Esophagus muscularis mucosa (tissue), 4 donors: ENCODE results near the gene PTPN5. TPM values are rescaled to one million over a fixed set of nuclear protein-coding genes. Genes with fewer than 3 reads are reported as not detected.

Experiments
- DNase-seq: peaks from one replicate; pipeline ENCODE4 v3.0.0-alpha.2; 2017; ENCODE audit errors: extremely low spot score
- H3K27ac ChIP-seq, 4 donors: fragments of 200-600 bp; sonication (generic); replicated peaks in 1 of 4; 1 replicate in 3 of 4; 2 replicates in 1 of 4; pipeline ENCODE4 v1.5.1; 2016 to 2019; ENCODE audit warnings: mild to moderate bottlenecking in 1 of 4
- H3K27me3 ChIP-seq, 4 donors: fragments of 200-600 bp; sonication (generic); one replicate each; pipeline versions ENCODE4 v1.5.1 to v1.6.0; 2016 to 2019
- H3K36me3 ChIP-seq, 4 donors: fragments of 200-600 bp; sonication (generic); one replicate each; pipeline ENCODE4 v1.5.1; 2016 to 2019
- H3K4me1 ChIP-seq, 4 donors: fragments of 200-600 bp; sonication (generic); one replicate each; pipeline ENCODE4 v1.5.1; 2016 to 2019
- H3K4me3 ChIP-seq, 4 donors: fragments of 200-600 bp; sonication (generic); 1 replicate in 2 of 4; 2 replicates in 2 of 4; pipeline ENCODE4 v1.5.1; 2016 to 2019; ENCODE audit warnings: mild to moderate bottlenecking in 4 of 4, moderate library complexity in 1 of 4
- H3K9me3 ChIP-seq, 4 donors: fragments of 200-600 bp; sonication (generic); 1 replicate in 3 of 4; 2 replicates in 1 of 4; pipeline ENCODE4 v1.5.1; 2016 to 2019
- EP300 ChIP-seq: sonication (generic); formaldehyde crosslinking; IDR thresholded peaks from one replicate; pipeline ENCODE4 v1.6.1; 2017; ENCODE audit warnings: antibody characterized with exemption
- POLR2A ChIP-seq: fragments of 450-650 bp; IDR thresholded peaks from one replicate; pipeline ENCODE4 v1.6.1; 2017; ENCODE audit warnings: antibody characterized with exemption, moderate library complexity, mild to moderate bottlenecking, low read depth
- POLR2AphosphoS5 ChIP-seq, 2 donors: sonication (generic); formaldehyde crosslinking; IDR thresholded peaks; one replicate each; pipeline ENCODE4 v1.6.1; 2017; ENCODE audit warnings: antibody characterized with exemption in 2 of 2
- WGBS: methylation state at CpG from one replicate; pipeline ENCODE4 v1.1.5; 2018; 5-methylcytosine and 5-hydroxymethylcytosine counted together
- intact Hi-C: fragments of 100-400 bp; cut with DNase I; formaldehyde crosslinking; loops from one replicate; pipeline ENCODE4 v1.15.1; 2023
- total RNA-seq, 4 donors: library from RNA; depleted of rRNA; stranded (reverse); fragments of >200 nt; gene quantifications; one replicate each; pipeline versions ENCODE4 v1.1.0 to v1.2.1, GENCODE V29; 2016
- TF ChIP-seq, protein P1 (sequence below), 3 experiments: fragments of 200-600 bp in 2 of 3; fragments of 450-650 bp in 1 of 3; sonication (generic) in 2 of 3; IDR thresholded peaks; one replicate each; pipeline ENCODE4 v1.5.1; 2017 to 2019; ENCODE audit warnings: antibody characterized with exemption in 3 of 3, mild to moderate bottlenecking in 2 of 3, moderate library complexity in 1 of 3

The PTPN5 gene
- total RNA-seq, 4 donors from 2014 or later, result 1.2 to 4.1 (median 3.0) TPM

DNA sequence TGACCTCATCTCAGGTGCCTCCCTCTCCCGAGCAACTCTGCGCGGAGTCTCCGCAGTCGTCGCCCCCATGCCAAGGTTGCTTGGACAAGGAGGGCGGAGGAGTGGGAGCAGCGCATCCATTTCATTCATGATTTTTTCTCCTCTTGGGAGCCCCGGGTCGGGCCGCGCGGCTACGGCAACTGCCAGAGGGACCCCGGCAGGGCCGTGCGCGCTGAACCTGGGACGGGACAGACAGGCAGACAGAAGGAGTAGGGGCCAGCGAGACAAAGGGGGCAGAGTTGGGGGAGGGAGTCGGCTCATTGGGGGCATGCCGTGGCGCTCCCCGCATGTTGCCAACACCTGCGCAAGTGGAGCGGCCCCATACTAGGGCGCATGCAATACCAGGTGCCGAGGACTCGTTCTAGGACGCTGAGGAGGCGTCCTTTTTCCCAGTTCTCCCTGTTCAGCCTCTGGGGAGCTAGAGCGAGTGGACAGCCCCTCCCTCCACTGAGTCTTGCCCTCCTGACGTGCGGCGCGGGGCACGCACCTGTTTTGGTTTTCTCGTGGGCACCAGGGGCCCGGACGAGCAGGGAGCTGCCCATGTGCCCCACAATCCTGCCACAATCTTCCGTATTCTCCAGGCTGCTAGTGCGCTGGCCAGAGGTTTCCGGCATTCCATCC lies 501 bp upstream of the PTPN5 start:
- Histone ChIP-seq H3K4me1 (peaks cover 14 to 19% (median 16%) of the 10 kb centered on the region in 4 donors), H3K27ac (no peak overlapping the region), H3K27me3 (peaks cover 0 to 52% (median 10%) of the 10 kb centered on the region in 4 donors), H3K9me3 (no peaks in the 10 kb centered on the region), H3K36me3 (no peaks in the 10 kb centered on the region), H3K4me3 (peak overlapping the region; percentile 39 to 47 (median 46))
- intact Hi-C loops, result no loop called here
- TF ChIP-seq POLR2AphosphoS5 (IDR thresholded peaks at IDR 0.05), result no peak
- TF ChIP-seq POLR2A, result no peak
- TF ChIP-seq, protein P1, sequence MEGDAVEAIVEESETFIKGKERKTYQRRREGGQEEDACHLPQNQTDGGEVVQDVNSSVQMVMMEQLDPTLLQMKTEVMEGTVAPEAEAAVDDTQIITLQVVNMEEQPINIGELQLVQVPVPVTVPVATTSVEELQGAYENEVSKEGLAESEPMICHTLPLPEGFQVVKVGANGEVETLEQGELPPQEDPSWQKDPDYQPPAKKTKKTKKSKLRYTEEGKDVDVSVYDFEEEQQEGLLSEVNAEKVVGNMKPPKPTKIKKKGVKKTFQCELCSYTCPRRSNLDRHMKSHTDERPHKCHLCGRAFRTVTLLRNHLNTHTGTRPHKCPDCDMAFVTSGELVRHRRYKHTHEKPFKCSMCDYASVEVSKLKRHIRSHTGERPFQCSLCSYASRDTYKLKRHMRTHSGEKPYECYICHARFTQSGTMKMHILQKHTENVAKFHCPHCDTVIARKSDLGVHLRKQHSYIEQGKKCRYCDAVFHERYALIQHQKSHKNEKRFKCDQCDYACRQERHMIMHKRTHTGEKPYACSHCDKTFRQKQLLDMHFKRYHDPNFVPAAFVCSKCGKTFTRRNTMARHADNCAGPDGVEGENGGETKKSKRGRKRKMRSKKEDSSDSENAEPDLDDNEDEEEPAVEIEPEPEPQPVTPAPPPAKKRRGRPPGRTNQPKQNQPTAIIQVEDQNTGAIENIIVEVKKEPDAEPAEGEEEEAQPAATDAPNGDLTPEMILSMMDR (IDR thresholded peaks at IDR 0.05), result no peak
- TF ChIP-seq EP300, result no peak
- DNase-seq, result no peak
- whole genome bisulfite sequencing, result 1% methylated on average over 36 of the region's 43 CpGs

DNA sequence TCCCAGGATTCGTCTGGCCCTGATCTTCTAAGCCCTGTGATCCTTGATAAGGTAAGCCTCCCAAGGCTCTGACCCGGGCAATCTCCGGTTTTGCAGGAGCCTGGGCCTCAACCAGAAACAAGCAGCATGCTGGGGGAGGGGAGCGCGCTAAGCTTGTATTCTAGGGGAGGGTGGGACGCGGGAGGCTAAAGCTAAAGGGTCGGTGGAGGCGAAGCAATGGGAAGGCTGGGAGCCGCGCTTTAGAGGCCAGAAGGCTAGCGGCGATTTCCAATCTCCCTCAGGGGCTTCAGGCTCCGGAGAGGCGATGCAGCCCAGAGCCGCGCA lies 753 bp downstream of the PTPN5 start:
- 19% methylated on average over 3 of the region's 17 CpGs for WGBS
- Histone ChIP-seq H3K36me3 (no peaks in the 10 kb centered on the region), H3K27me3 (peaks cover 0 to 49% (median 10%) of the 10 kb centered on the region in 4 donors), H3K4me1 (peaks cover 14 to 19% (median 16%) of the 10 kb centered on the region in 4 donors), H3K4me3 (peak overlapping the region; percentile 39 to 47 (median 46)), H3K27ac (no peak overlapping the region), H3K9me3 (no peaks in the 10 kb centered on the region)
- TF ChIP-seq, protein P1 (IDR thresholded peaks at IDR 0.05), result no peak
- no peak for TF ChIP-seq EP300
- no peak for TF ChIP-seq POLR2AphosphoS5 (IDR thresholded peaks at IDR 0.05)
- TF ChIP-seq POLR2A, result no peak
- DNase-seq, result no peak
- intact Hi-C loops, result no loop called here

DNA sequence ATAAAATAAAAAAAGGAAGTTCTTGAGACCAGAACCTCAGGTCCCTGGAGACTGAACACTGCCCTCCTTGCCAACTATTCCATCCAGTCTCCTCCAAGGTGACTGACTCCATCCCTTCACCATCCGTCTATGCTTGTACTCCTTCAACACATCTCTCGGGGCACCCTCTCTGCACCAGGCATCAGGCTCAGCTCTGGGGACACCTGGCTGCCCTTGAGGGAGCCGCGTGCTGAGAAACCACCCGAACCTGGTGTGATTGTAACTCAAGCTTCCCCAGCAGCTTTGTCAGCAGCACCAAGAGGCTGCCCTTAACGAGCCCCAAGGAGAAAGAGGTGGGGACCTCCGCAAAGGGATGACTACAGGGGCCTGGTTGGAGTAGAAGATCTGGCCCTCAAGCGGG lies 1.7 kb downstream of the PTPN5 start:
- WGBS, result 68% methylated on average over 8 of the region's 8 CpGs
- intact Hi-C loops, result no loop called here
- TF ChIP-seq, protein P1 (IDR thresholded peaks at IDR 0.05), result no peak
- TF ChIP-seq EP300 (no peak), POLR2AphosphoS5 (IDR thresholded peaks at IDR 0.05) (no peak), POLR2A (no peak)

DNA sequence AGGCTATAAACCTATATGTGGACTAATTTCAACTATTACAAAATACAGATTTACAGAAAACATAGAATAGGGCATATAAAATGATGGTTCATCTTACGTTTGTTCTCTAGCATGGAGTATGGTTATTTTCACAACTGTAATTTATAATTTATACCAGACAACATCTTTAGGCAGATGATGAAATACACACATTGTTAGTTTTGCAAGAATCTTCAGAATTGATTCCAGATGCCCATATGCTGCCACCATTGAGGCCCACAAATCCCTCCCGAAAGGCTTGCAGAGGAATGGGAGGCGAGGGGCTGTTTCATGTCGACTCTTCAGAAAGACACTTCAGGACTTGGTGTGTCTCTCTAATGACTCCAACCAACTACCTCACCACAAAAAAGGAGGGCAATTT lies 6.2 kb downstream of the PTPN5 start:
- 86% methylated on average over 4 of the region's 4 CpGs for WGBS
- intact Hi-C loops, result no loop called here
- no peak for DNase-seq
- H3K36me3 ChIP-seq, result no peaks in the 10 kb centered on the region
- H3K9me3 ChIP-seq, result no peaks in the 10 kb centered on the region
- no peak overlapping the region for H3K4me3 ChIP-seq
- no peak for TF ChIP-seq POLR2AphosphoS5 (IDR thresholded peaks at IDR 0.05)
- TF ChIP-seq, protein P1 (IDR thresholded peaks at IDR 0.05), result no peak
- no peak for TF ChIP-seq EP300
- TF ChIP-seq POLR2A, result no peak
- no peaks in the 10 kb centered on the region for H3K4me1 ChIP-seq
- H3K27me3 ChIP-seq, result peaks cover 0 to 5% (median 0%) of the 10 kb centered on the region in 4 donors
- no peak overlapping the region for H3K27ac ChIP-seq

More for the DNA sequence above, 1.7 kb downstream of the PTPN5 start:
- Histone ChIP-seq H3K9me3 (no peaks in the 10 kb centered on the region), H3K27ac (no peak overlapping the region), H3K4me3 (no peak overlapping the region), H3K36me3 (no peaks in the 10 kb centered on the region), H3K27me3 (peaks cover 0 to 49% (median 10%) of the 10 kb centered on the region in 4 donors), H3K4me1 (peaks cover 14 to 19% (median 16%) of the 10 kb centered on the region in 4 donors)
- DNase-seq, result no peak
